ENCODE data around the gene PPP1R7. TPM values are rescaled to one million over a fixed set of nuclear protein-coding genes. Genes with fewer than 3 reads are reported as not detected.

Gene PPP1R7
- polyA plus RNA-seq, 3 donors = 54.9 to 102 (median 84.4) TPM

DNA sequence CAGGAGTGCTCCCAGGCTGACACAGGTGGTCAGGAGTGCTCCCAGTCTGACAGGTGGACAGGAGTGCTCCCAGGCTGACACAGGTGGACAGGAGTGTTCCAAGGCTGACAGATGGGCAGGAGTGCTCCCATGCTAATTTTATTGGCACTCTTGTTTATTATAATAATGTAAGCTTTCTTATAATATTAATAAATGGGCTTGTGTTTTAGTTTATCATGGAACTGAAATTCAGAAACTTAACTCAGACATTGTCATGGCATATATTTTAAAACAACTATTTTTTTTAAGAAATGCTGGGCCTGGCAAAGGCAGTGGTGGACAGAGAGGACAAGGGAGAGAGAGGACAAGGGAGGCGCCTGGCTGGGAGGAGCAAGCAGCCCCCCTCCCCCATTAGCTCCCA is 56.9 kb downstream of the PPP1R7 start:
- no peak overlapping the region for H2AFZ ChIP-seq (ENCODE audit: insufficient read depth, low read depth, low read length, poor library complexity, severe bottlenecking)
- DNase-seq = no peak
- no peak overlapping the region for H3K4me3 ChIP-seq (replicated peaks in 1 of 3; ENCODE audit: low read depth in 2 of 3, low read length in 3 of 3)
- H3K4me2 ChIP-seq (replicated peaks; ENCODE audit: extremely low read depth, low read length, poor library complexity, severe bottlenecking) = no peak overlapping the region
- no peak overlapping the region for H3K4me3 Mint-ChIP-seq
- no peaks in the 10 kb centered on the region for H3K36me3 ChIP-seq (replicated peaks in 1 of 2; ENCODE audit: control insufficient read depth in 1 of 2, insufficient read depth in 2 of 2, low read length in 2 of 2)
- no peak overlapping the region for H3K9ac ChIP-seq (ENCODE audit: insufficient read depth, low read length, poor library complexity, severe bottlenecking)
- H3K27me3 ChIP-seq (ENCODE audit: control insufficient read depth in 2 of 2, insufficient read depth in 2 of 2, low read length in 2 of 2) = no peaks in the 10 kb centered on the region
- no peak overlapping the region for H3K27ac Mint-ChIP-seq
- TF ChIP-seq, protein P1, sequence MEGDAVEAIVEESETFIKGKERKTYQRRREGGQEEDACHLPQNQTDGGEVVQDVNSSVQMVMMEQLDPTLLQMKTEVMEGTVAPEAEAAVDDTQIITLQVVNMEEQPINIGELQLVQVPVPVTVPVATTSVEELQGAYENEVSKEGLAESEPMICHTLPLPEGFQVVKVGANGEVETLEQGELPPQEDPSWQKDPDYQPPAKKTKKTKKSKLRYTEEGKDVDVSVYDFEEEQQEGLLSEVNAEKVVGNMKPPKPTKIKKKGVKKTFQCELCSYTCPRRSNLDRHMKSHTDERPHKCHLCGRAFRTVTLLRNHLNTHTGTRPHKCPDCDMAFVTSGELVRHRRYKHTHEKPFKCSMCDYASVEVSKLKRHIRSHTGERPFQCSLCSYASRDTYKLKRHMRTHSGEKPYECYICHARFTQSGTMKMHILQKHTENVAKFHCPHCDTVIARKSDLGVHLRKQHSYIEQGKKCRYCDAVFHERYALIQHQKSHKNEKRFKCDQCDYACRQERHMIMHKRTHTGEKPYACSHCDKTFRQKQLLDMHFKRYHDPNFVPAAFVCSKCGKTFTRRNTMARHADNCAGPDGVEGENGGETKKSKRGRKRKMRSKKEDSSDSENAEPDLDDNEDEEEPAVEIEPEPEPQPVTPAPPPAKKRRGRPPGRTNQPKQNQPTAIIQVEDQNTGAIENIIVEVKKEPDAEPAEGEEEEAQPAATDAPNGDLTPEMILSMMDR (IDR thresholded peaks at IDR 0.05) = no peak
- H3K27me3 Mint-ChIP-seq (ENCODE audit: low read depth in 3 of 3) = peaks cover 2 to 4% (median 3%) of the 10 kb centered on the region in 3 donors
- no peaks in the 10 kb centered on the region for H3K36me3 Mint-ChIP-seq
- no peaks in the 10 kb centered on the region for H3K4me1 ChIP-seq (ENCODE audit: control insufficient read depth in 1 of 2, insufficient read depth in 2 of 2, low read length in 2 of 2)
- no peaks in the 10 kb centered on the region for H3K9me3 ChIP-seq (replicated peaks in 1 of 2; ENCODE audit: control insufficient read depth in 1 of 2, insufficient read depth in 1 of 2, low read length in 2 of 2)
- H4K20me1 ChIP-seq (ENCODE audit: insufficient read depth, low read length) = no peaks in the 10 kb centered on the region
- H3K9me3 Mint-ChIP-seq = peaks cover 0 to 1% (median 0%) of the 10 kb centered on the region in 7 donors
- intact Hi-C loops (cut with micrococcal nuclease) = no loop called here
- H3K27ac ChIP-seq (ENCODE audit: low read depth in 1 of 2, low read length in 2 of 2) = no peak overlapping the region
- no peaks in the 10 kb centered on the region for H3K4me1 Mint-ChIP-seq
- no peaks in the 10 kb centered on the region for H3K79me2 ChIP-seq (ENCODE audit: insufficient read depth, low read length)
- WGBS (ENCODE audit: insufficient coverage) = no CpG with 5 or more reads among the region's 1 CpG

DNA sequence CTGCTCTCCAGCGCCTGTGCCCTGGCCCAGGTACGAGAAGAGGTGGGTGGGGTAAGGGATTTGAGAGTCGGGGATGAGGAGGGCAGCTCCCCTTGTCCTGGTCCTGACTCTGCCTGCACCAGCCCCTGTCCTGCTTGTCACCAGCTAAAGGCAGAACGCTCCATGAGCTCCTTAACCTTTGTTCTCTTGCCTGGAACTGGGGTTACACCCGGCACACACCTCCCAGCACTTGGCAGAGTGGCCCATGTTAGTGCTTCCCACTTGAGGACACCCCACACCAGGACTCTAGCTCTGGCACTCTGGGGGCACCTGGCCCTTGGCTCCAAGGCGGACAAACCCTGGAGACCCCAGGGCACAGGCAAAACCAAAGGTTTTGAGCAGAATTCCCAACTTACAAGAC is 57.4 kb downstream of the PPP1R7 start:
- intact Hi-C loops (cut with micrococcal nuclease) = no loop called here
- TF ChIP-seq, protein P1 (IDR thresholded peaks at IDR 0.05) = no peak

More for the DNA sequence above, 57.4 kb downstream of the PPP1R7 start:
- Histone ChIP-seq H3K4me3 (replicated peaks in 1 of 3; ENCODE audit: low read depth in 2 of 3, low read length in 3 of 3) (no peak overlapping the region), H3K9ac (ENCODE audit: insufficient read depth, low read length, poor library complexity, severe bottlenecking) (no peak overlapping the region), H3K4me1 (ENCODE audit: control insufficient read depth in 1 of 2, insufficient read depth in 2 of 2, low read length in 2 of 2) (no peaks in the 10 kb centered on the region), H2AFZ (ENCODE audit: insufficient read depth, low read depth, low read length, poor library complexity, severe bottlenecking) (no peak overlapping the region), H3K9me3 (replicated peaks in 1 of 2; ENCODE audit: control insufficient read depth in 1 of 2, insufficient read depth in 1 of 2, low read length in 2 of 2) (no peaks in the 10 kb centered on the region), H3K79me2 (ENCODE audit: insufficient read depth, low read length) (no peaks in the 10 kb centered on the region), H3K4me2 (replicated peaks; ENCODE audit: extremely low read depth, low read length, poor library complexity, severe bottlenecking) (no peak overlapping the region), H4K20me1 (ENCODE audit: insufficient read depth, low read length) (no peaks in the 10 kb centered on the region), H3K27me3 (ENCODE audit: control insufficient read depth in 2 of 2, insufficient read depth in 2 of 2, low read length in 2 of 2) (no peaks in the 10 kb centered on the region), H3K27ac (ENCODE audit: low read depth in 1 of 2, low read length in 2 of 2) (no peak overlapping the region), H3K36me3 (replicated peaks in 1 of 2; ENCODE audit: control insufficient read depth in 1 of 2, insufficient read depth in 2 of 2, low read length in 2 of 2) (no peaks in the 10 kb centered on the region)
- Mint-ChIP-seq H3K4me3 (no peak overlapping the region), H3K27ac (no peak overlapping the region), H3K36me3 (no peaks in the 10 kb centered on the region), H3K9me3 (peaks cover 0 to 1% (median 0%) of the 10 kb centered on the region in 7 donors), H3K4me1 (no peaks in the 10 kb centered on the region), H3K27me3 (ENCODE audit: low read depth in 3 of 3) (peaks cover 2 to 6% (median 3%) of the 10 kb centered on the region in 3 donors)
- WGBS (ENCODE audit: insufficient coverage) = 83% methylated on average over 5 of the region's 6 CpGs
- DNase-seq = no peak
